Testis (tissue), 2 donors: ENCODE results near the gene SCYGR8.

Source experiments
- CTCF ChIP-seq, 3 experiments: fragments of 450-650 bp in 2 of 3; fragments of 200-600 bp in 1 of 3; sonication (generic) in 1 of 3; IDR thresholded peaks; one replicate each; pipeline ENCODE4 v1.5.1; 2016 to 2019; ENCODE audit warnings: antibody characterized with exemption in 3 of 3, mild to moderate bottlenecking in 2 of 3, moderate library complexity in 1 of 3
- POLR2A ChIP-seq: fragments of 450-650 bp; IDR thresholded peaks from one replicate; pipeline ENCODE4 v1.6.1; 2017; ENCODE audit warnings: antibody characterized with exemption, mild to moderate bottlenecking, moderate library complexity

GRCh38 chr2:227761740-227762476, 16.2 kb downstream of the SCYGR8 start:
- TF ChIP-seq CTCF (IDR thresholded peaks at IDR 0.05) (no peak), POLR2A (no peak)
